ENCODE data around the gene ANAPC2. TPM values are rescaled to one million over a fixed set of nuclear protein-coding genes. Genes with fewer than 3 reads are reported as not detected.

The ANAPC2 gene
- total and polyA plus RNA-seq, 4 donors: 9.3 to 32.6 (median 19.6) TPM

- H3K27ac ChIP-seq (ENCODE audit: low read depth in 1 of 2, low read length in 2 of 2): no peak overlapping the region
Observed at GRCh38 chr9:137221095-137221505, 32.7 kb upstream of the ANAPC2 start.

DNA sequence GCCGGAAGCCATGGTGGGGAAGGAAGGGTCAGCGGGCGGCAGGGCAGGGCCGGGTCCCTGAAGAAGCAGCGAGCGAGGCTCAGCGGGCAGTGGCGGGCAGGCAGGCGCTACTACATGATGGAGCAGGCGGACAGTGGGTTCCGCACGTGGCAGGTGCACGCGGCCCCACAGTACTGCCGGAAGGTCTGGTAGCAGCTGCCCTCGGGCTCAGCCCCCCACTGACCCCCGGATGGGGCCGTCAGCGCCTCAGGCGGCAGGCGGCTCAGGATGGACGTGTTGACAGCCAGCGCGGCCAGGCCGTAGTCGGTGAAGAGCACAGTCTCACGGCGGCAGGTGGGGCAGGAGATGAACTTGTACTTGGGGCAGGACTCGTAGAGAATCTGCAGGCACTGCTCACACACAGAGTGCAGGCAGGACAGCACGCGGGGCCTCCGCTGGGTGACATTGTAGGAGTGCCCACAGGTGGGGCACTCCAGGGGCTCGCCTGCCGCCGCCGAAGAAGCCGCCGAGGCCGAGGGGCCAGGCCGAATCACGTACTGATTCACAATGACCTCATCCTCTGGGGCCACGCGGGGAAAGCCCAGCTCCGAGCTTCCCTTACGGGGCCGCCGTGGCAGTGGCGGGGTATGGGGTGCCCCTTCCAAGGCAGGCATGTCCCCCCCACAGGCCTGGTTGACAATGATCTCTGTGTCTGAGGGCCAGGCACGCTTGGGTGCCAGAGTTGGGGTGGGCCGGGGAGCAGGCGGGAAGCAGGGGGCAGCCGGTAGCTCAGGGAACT is 32.1 kb upstream of the ANAPC2 start:
- 97% methylated on average over 52 of the region's 52 CpGs for WGBS
- Histone ChIP-seq H3K9me3 (ENCODE audit: control insufficient read depth in 4 of 4, low read length in 3 of 4) (no peaks in the 10 kb centered on the region), H3K36me3 (ENCODE audit: control insufficient read depth in 4 of 4, insufficient read depth in 3 of 4, low read depth in 1 of 4, low read length in 3 of 4) (peaks cover 0 to 3% (median under 1%) of the 10 kb centered on the region in 4 donors), H3K4me1 (ENCODE audit: control insufficient read depth in 4 of 4, insufficient read depth in 4 of 4, low read length in 3 of 4) (peaks cover 10 to 30% (median 19%) of the 10 kb centered on the region in 4 donors), H3K9ac (ENCODE audit: low read depth in 1 of 2, low read length in 2 of 2) (no peak overlapping the region), H3K27me3 (ENCODE audit: control insufficient read depth in 4 of 4, insufficient read depth in 4 of 4, low read length in 3 of 4) (no peaks in the 10 kb centered on the region), H3K4me3 (ENCODE audit: low read depth in 1 of 3, low read length in 3 of 3) (no peak overlapping the region), H3K27ac (ENCODE audit: low read depth in 1 of 2, low read length in 2 of 2) (no peak overlapping the region)
- no peak for DNase-seq (ENCODE audit: low spot score)
- TF ChIP-seq, protein P1, sequence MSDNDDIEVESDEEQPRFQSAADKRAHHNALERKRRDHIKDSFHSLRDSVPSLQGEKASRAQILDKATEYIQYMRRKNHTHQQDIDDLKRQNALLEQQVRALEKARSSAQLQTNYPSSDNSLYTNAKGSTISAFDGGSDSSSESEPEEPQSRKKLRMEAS (IDR thresholded peaks at IDR 0.05): no peak
- no peak for TF ChIP-seq YY1 (IDR thresholded peaks at IDR 0.05)

More at GRCh38 chr9:137221095-137221505, 32.7 kb upstream of the ANAPC2 start:
- no peak for DNase-seq (ENCODE audit: low spot score)
- whole genome bisulfite sequencing: 81% methylated on average over 14 of the region's 14 CpGs
- H3K4me1 ChIP-seq (ENCODE audit: control insufficient read depth in 4 of 4, insufficient read depth in 4 of 4, low read length in 3 of 4): peaks cover 10 to 30% (median 19%) of the 10 kb centered on the region in 4 donors
- peak overlapping the region in 1 of 3 donors; percentile 86 for H3K4me3 ChIP-seq (ENCODE audit: low read depth in 1 of 3, low read length in 3 of 3)
- TF ChIP-seq RXRA (IDR thresholded peaks at IDR 0.05): no peak
- no peak for TF ChIP-seq GABPA (IDR thresholded peaks at IDR 0.05 in 1 of 2, conservative IDR thresholded peaks at IDR 0.05 in 1 of 2)
- no peak for TF ChIP-seq FOXA2 (IDR thresholded peaks at IDR 0.05)
- TF ChIP-seq, protein P1 (IDR thresholded peaks at IDR 0.05): no peak
- TF ChIP-seq FOXA1 (IDR thresholded peaks at IDR 0.05): no peak
- TF ChIP-seq TAF1 (conservative IDR thresholded peaks at IDR 0.05): no peak
- TF ChIP-seq REST (IDR thresholded peaks at IDR 0.05): no peak
- TF ChIP-seq JUND (IDR thresholded peaks at IDR 0.05): no peak
- TF ChIP-seq RAD21 (IDR thresholded peaks at IDR 0.05): no peak
- no peak for TF ChIP-seq HNF4A (conservative IDR thresholded peaks at IDR 0.05)
- no peak for TF ChIP-seq ZBTB33 (IDR thresholded peaks at IDR 0.05)
- no peak for TF ChIP-seq SP1 (IDR thresholded peaks at IDR 0.05)
- no peaks in the 10 kb centered on the region for H3K9me3 ChIP-seq (ENCODE audit: control insufficient read depth in 4 of 4, low read length in 3 of 4)
- H3K27me3 ChIP-seq (ENCODE audit: control insufficient read depth in 4 of 4, insufficient read depth in 4 of 4, low read length in 3 of 4): no peaks in the 10 kb centered on the region
- no peak overlapping the region for H3K9ac ChIP-seq (ENCODE audit: low read depth in 1 of 2, low read length in 2 of 2)
- H3K36me3 ChIP-seq (ENCODE audit: control insufficient read depth in 4 of 4, insufficient read depth in 3 of 4, low read depth in 1 of 4, low read length in 3 of 4): no peaks in the 10 kb centered on the region
